Measurements from ENCODE around the gene DTNB.
"Not testable (repeated sequence)": the region's sequence is repeated elsewhere in the genome, so short reads cannot be mapped to it uniquely, and the experiment has no call there.

The DTNB gene

GRCh38 chr2:25447018-25447417 lies 226.4 kb downstream of the DTNB start:
- no peak for DNase-seq

GRCh38 chr2:25446122-25446521 lies 227.3 kb downstream of the DTNB start:
- DNase-seq: no peak

GRCh38 chr2:25445464-25445863 lies 227.9 kb downstream of the DTNB start:
- DNase-seq: no peak

GRCh38 chr2:25444608-25445270 lies 228.6 kb downstream of the DTNB start:
- no peak for DNase-seq

- no peak for DNase-seq
Measured at GRCh38 chr2:25443766-25444165, 229.6 kb downstream of the DTNB start.

GRCh38 chr2:25441353-25441752 lies 232.0 kb downstream of the DTNB start:
- no peak for DNase-seq

GRCh38 chr2:25438793-25439192 lies 234.6 kb downstream of the DTNB start:
- DNase-seq: no peak

- no peak for DNase-seq
Measured at GRCh38 chr2:25437881-25438662, 235.3 kb downstream of the DTNB start.

GRCh38 chr2:25435421-25435820 lies 238.0 kb downstream of the DTNB start:
- DNase-seq: no peak

GRCh38 chr2:25431604-25432003 lies 241.8 kb downstream of the DTNB start:
- DNase-seq: no peak

GRCh38 chr2:25430556-25430955 lies 242.8 kb downstream of the DTNB start:
- no peak for DNase-seq

- no peak for DNase-seq
Measured at GRCh38 chr2:25426326-25426725, 247.1 kb downstream of the DTNB start.

- no peak for DNase-seq
Measured at GRCh38 chr2:25424426-25425028, 248.8 kb downstream of the DTNB start.

- no peak for DNase-seq
Measured at GRCh38 chr2:25421820-25422411, 251.5 kb downstream of the DTNB start.

- no peak for DNase-seq
Measured at GRCh38 chr2:25421289-25421688, 252.1 kb downstream of the DTNB start.

GRCh38 chr2:25420820-25421237 lies 252.5 kb downstream of the DTNB start:
- DNase-seq: no peak

- no peak for DNase-seq
Measured at GRCh38 chr2:25419678-25420242, 253.6 kb downstream of the DTNB start.

- no peak for DNase-seq
Measured at GRCh38 chr2:25418944-25419677, 254.3 kb downstream of the DTNB start.

- DNase-seq: no peak
Measured at GRCh38 chr2:25417715-25418369, 255.5 kb downstream of the DTNB start.

- DNase-seq: no peak
Measured at GRCh38 chr2:25416674-25417073, 256.7 kb downstream of the DTNB start.

- no peak for DNase-seq
Measured at GRCh38 chr2:25414781-25415180, 258.6 kb downstream of the DTNB start.

- not testable (repeated sequence) for DNase-seq
Measured at GRCh38 chr2:25413409-25413808, 260.0 kb downstream of the DTNB start.
